K562 (cell line): ENCODE measurements around the gene ICA1.

Experiments
- ARID3A ChIP-seq: IDR thresholded peaks from 2 replicates; pipeline ENCODE4 v1.6.1; 2012; ENCODE audit warnings: low read depth, low read length, improper control_type of control experiment, borderline replicate concordance
- CREBBP ChIP-seq: IDR thresholded peaks from one replicate; pipeline ENCODE4 v1.6.1; 2012; ENCODE audit warnings: low read depth, mild to moderate bottlenecking, control low read depth, inconsistent platforms, low read length
- CTCF ChIP-seq, 3 experiments: IDR thresholded peaks in 2 of 3; conservative IDR thresholded peaks in 1 of 3; 2 replicates each; pipeline ENCODE4 v1.5.1; 2011 to 2012; ENCODE audit warnings: low read length in 3 of 3, mild to moderate bottlenecking in 3 of 3, control low read depth in 2 of 3, improper control_type of control experiment in 1 of 3, inconsistent platforms in 1 of 3, low read depth in 1 of 3, mixed read lengths in 1 of 3, moderate library complexity in 1 of 3; ENCODE audit not compliant: insufficient read depth in 2 of 3
- KDM5B ChIP-seq: fragments of 200-600 bp; sonication (generic); IDR thresholded peaks from 2 replicates; pipeline ENCODE4 v1.6.1; 2012; ENCODE audit warnings: low read depth, mild to moderate bottlenecking, moderate library complexity, low read length, control low read depth, inconsistent platforms; ENCODE audit not compliant: insufficient replicate concordance
- NFIX ChIP-seq: fragments of 250-450 bp; sonication (Bioruptor Pico); IDR thresholded peaks from 2 replicates; pipeline ENCODE4 v1.4.0; 2020; ENCODE audit warnings: low read depth, mild to moderate bottlenecking, moderate library complexity
- POLR2AphosphoS5 ChIP-seq: IDR thresholded peaks from 2 replicates; pipeline ENCODE4 v1.6.1; 2011; ENCODE audit warnings: mild to moderate bottlenecking, low read depth, low read length, moderate library complexity; ENCODE audit not compliant: control insufficient read depth, insufficient read depth
- RBM14 ChIP-seq: fragments of 200-400 bp; formaldehyde crosslinking; IDR thresholded peaks from 2 replicates; pipeline ENCODE4 v1.6.1; 2018; ENCODE audit warnings: low read depth, mild to moderate bottlenecking, low read length, moderate library complexity, borderline replicate concordance; ENCODE audit not compliant: insufficient read depth
- YBX1 ChIP-seq: fragments of 450-650 bp; IDR thresholded peaks from 2 replicates; pipeline ENCODE4 v1.7.1; 2016; ENCODE audit warnings: mild to moderate bottlenecking
- ZNF224 ChIP-seq: sonication (generic); formaldehyde crosslinking; IDR thresholded peaks from 2 replicates; pipeline ENCODE4 v1.8.0; 2022; ENCODE audit warnings: mild to moderate bottlenecking, missing genetic modification reagents
- ZNF444 ChIP-seq: fragments of 250-450 bp; sonication (Bioruptor Pico); IDR thresholded peaks from 2 replicates; pipeline ENCODE4 v1.4.0; 2020; ENCODE audit warnings: mild to moderate bottlenecking, moderate library complexity
- ZNF77 ChIP-seq: fragments of 250-450 bp; sonication (Bioruptor Pico); IDR thresholded peaks from 2 replicates; pipeline ENCODE4 v1.5.0; 2020

- TF ChIP-seq ARID3A, result no peak
- TF ChIP-seq YBX1, result no peak
- no peak for TF ChIP-seq RBM14
- TF ChIP-seq CTCF (IDR thresholded peaks at IDR 0.05 in 2 of 3, conservative IDR thresholded peaks at IDR 0.05 in 1 of 3; ENCODE audit: insufficient read depth in 2 of 3, low read depth in 1 of 3, low read length in 3 of 3), result no peak
- no peak for TF ChIP-seq ZNF224
- TF ChIP-seq POLR2AphosphoS5, result no peak
- no peak for TF ChIP-seq KDM5B
- TF ChIP-seq NFIX (CRISPR knock-in tag), result no peak
- TF ChIP-seq ZNF77, result no peak
- TF ChIP-seq CREBBP, result no peak
- TF ChIP-seq ZNF444 (CRISPR knock-in tag), result no peak
Observed at GRCh38 chr7:8305625-8306388, 43.8 kb upstream of the ICA1 start.
